Measurements from ENCODE around the gene SIRT4.

The SIRT4 gene

DNA sequence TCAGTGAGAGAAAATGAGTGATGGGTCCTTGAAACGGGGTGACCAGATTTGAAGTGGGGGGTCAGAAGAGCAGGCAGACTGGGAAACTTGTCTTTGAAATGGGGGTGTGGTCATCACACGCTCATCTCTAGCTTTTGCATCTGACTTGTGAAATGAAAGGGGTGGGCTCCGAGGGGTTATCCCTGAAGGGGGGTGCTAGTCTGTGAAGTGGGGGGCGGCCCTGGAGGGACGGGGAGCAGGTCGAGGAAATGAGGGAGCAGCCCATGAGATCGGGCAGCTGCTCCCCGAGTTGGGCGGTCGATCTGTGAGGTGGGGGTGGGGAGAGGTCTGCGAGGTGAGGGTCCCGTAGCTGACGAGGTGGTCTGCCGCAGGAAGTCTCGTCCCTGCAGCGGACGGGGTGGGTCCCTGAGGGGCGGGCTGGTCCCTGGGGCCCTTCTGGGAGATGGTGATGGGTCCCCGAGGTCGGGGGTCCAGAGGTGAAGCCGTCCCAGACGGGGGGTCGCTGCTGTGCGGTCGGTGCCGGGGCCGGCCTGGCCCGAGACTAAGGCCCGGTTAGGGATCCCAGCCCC is 37.1 kb upstream of the SIRT4 start:
- TF ChIP-seq ZNF274 (IDR thresholded peaks at IDR 0.05; ENCODE audit: low read depth, low read length) = no peak
- peak overlapping the region; percentile 89 for H3K4me3 ChIP-seq (ENCODE audit: low read length)

DNA sequence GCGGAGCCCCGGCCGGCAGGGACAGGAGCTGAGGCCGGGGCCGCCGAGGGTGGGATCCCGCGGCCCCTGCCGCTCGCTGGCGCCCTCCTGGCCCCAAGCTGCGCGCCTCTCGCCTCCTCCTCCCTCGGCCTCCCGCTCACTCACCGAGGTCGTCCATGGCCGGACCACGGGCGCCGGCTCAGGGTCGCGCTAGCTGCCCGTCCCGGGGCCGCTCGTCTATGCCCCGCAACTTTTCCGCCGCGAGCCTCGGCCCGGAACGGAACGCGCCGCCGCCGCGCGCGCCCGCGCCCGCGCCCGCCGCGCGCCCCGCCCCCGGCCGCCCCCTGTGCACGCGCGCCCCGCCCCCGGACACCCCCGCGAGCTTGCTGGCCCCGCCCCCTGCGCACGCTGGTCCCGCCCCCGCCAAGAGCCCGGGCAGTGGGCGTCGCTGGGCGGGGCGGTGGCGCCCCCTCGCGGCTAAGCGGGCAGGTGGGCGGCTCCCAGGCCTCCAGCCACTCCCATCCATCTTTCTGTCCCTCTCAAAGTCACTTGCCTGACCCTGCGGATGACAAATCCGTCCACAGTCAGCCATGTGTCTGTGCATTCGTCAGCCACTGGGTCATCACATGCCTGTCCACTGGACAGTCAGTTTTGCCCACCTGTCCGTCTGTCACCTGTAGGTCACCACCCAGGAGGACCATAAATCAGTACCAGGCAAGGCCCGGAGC is 36.5 kb upstream of the SIRT4 start, which contains the start of gene PXN:
PXN (minus strand) TSS at position 258 of the 707 bp plus-strand sequence; CDS start at position 157, 101 bp downstream.
- peak within 1 kb of the TSS; percentile 89 for H3K4me3 ChIP-seq (ENCODE audit: low read length)
- TF ChIP-seq ZNF274 (IDR thresholded peaks at IDR 0.05; ENCODE audit: low read depth, low read length) = no peak

- H3K4me3 ChIP-seq (ENCODE audit: low read length) = no peak overlapping the region; the same call in 1 of the 2 replicates
- no peak for TF ChIP-seq ZNF274 (IDR thresholded peaks at IDR 0.05; ENCODE audit: low read depth, low read length)
Observed at GRCh38 chr12:120266180-120266870, 35.8 kb upstream of the SIRT4 start.

DNA sequence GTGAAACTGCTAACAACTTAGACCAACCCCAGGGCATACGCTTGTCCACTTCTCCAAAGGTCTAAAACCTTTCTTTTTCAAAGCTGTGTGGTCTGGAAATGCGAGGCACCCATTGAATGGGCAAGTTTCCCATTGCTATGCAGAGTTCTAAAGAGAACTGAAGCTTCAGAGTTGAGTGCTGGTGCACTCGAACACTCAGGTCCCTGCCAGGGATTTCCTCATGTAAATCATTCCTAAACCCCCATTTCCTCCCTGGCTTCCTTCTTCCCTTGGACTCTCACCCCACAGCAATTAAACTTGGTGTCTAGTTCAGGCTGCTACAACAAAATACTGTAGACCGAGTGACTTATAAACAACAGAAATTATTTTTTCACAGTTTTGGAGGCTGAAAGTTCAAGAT is 34.4 kb upstream of the SIRT4 start:
- TF ChIP-seq ZNF274 (IDR thresholded peaks at IDR 0.05; ENCODE audit: low read depth, low read length) = no peak
- H3K4me3 ChIP-seq (ENCODE audit: low read length) = no peak overlapping the region

- no peak for TF ChIP-seq ZNF274 (IDR thresholded peaks at IDR 0.05; ENCODE audit: low read depth, low read length)
- no peak overlapping the region for H3K4me3 ChIP-seq (ENCODE audit: low read length)
Observed at GRCh38 chr12:120276734-120277133, 25.4 kb upstream of the SIRT4 start.

GRCh38 chr12:120278137-120279069 is 23.7 kb upstream of the SIRT4 start:
- no peak for TF ChIP-seq ZNF274 (IDR thresholded peaks at IDR 0.05; ENCODE audit: low read depth, low read length)

GRCh38 chr12:120283318-120283717 is 18.8 kb upstream of the SIRT4 start:
- H3K4me3 ChIP-seq (ENCODE audit: low read length) = no peak overlapping the region
- no peak for TF ChIP-seq ZNF274 (IDR thresholded peaks at IDR 0.05; ENCODE audit: low read depth, low read length)

More at GRCh38 chr12:120278137-120279069, 23.7 kb upstream of the SIRT4 start:
- H3K4me3 ChIP-seq (ENCODE audit: low read length) = no peak overlapping the region

GRCh38 chr12:120284381-120284780 is 17.7 kb upstream of the SIRT4 start:
- TF ChIP-seq ZNF274 (IDR thresholded peaks at IDR 0.05; ENCODE audit: low read depth, low read length) = no peak
- no peak overlapping the region for H3K4me3 ChIP-seq (ENCODE audit: low read length)

GRCh38 chr12:120286768-120287490 is 15.2 kb upstream of the SIRT4 start:
- no peak for TF ChIP-seq ZNF274 (IDR thresholded peaks at IDR 0.05; ENCODE audit: low read depth, low read length)
- no peak overlapping the region for H3K4me3 ChIP-seq (ENCODE audit: low read length)

DNA sequence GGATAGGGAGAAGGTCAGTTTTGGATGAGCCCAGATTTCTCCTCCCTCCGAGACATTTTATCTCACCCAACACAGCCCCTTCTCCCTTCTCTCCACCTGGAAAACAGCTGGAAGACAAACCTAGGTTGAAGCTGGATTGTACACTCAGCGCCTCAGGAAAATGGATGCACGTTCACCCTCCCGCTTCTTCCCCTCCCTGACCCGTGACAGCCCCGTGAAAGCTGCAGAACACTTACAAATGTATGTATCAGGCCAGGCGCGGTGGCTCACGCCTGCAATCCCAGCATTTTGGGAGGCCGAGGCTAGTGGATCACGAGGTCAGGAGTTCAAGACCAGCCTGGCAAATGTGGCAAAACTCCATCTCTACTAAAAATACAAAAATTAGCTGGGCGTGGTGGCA is 14.6 kb upstream of the SIRT4 start:
- TF ChIP-seq ZNF274 (IDR thresholded peaks at IDR 0.05; ENCODE audit: low read depth, low read length) = no peak

GRCh38 chr12:120290609-120291305 is 11.4 kb upstream of the SIRT4 start:
- TF ChIP-seq ZNF274 (IDR thresholded peaks at IDR 0.05; ENCODE audit: low read depth, low read length) = no peak
- H3K4me3 ChIP-seq (ENCODE audit: low read length) = no peak overlapping the region

More for the DNA sequence above, 14.6 kb upstream of the SIRT4 start:
- no peak overlapping the region for H3K4me3 ChIP-seq (ENCODE audit: low read length)

- peak overlapping the region; percentile 57 for H3K4me3 ChIP-seq (ENCODE audit: low read length)
- no peak for TF ChIP-seq ZNF274 (IDR thresholded peaks at IDR 0.05; ENCODE audit: low read depth, low read length)
Observed at GRCh38 chr12:120292411-120292660, 9.8 kb upstream of the SIRT4 start.

All from GM08714 (cell line).